HG02938 (cell line): ENCODE measurements around the gene STRADA.

ENCODE experiments used
- ATAC-seq: cut with Tn5 transposase; IDR thresholded peaks from one replicate; pipeline ENCODE4 v1.9.1; 2021; ENCODE audit warnings: mild to moderate bottlenecking, moderate library complexity; ENCODE audit not compliant: unreplicated experiment

The STRADA gene

DNA sequence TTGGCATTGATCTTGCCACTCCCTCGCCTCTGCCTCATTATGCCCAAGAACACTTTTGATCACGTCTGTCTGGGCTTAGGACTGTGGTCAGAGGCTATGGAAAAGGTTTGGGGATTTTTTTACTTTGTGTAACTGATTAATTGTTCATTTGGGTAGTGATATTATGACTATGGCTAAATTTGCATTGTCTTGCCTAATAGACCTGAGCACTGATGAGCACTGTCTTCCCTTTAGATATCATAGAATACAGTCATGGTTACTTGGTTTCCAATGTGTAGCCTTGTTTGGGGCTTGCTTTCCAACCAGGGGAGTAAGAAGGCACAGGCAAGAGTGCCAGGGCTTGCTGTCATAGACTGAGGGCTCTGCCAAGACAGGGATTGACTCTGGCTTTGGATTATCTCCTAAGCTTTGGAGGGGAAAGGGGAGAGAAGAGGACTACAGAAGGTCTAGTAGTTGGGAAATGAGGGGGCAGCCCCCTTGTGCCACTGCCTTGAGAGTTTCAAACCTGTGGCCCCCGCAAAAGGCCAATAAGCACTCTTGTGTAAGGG lies 55.4 kb downstream of the STRADA start:
- no peak for ATAC-seq

DNA sequence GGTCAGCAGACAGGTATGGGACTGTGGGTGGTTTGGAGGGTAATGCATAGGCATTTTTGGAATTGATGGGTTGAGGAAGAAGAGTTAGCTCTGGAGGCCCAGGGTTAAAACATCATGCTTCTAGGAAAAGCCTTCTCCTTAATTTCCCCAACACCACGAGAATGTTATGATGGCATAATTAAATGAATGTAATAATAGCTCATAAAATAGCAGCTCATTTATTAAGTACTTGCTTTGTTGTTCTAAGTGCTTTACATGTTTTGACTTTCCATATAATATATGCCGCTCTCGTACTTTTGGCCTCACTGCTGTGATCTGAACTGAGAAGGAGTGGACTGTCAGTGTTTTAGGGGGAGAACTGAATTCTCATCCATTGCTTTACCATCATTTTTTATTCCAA lies 56.0 kb downstream of the STRADA start:
- ATAC-seq: no peak

DNA sequence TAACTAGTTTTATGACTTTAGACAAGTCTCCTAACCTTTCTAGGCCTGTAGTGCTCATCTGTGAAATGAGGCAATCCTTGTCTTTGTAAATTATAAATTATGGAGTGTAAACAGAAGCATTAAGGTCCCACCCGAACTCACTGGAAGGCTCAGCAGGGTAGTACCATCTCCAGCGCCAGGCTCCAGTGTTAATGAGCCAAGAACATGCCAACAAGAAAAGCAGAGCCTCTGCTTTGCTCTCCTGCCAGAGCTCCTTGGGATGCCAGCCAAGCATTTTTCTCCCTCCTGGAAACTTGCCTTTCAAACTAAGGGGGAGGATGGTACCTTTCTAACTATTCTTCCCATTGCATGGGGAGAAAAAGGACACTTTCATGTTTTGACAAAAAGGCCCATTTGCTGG lies 56.6 kb downstream of the STRADA start:
- ATAC-seq: no peak

DNA sequence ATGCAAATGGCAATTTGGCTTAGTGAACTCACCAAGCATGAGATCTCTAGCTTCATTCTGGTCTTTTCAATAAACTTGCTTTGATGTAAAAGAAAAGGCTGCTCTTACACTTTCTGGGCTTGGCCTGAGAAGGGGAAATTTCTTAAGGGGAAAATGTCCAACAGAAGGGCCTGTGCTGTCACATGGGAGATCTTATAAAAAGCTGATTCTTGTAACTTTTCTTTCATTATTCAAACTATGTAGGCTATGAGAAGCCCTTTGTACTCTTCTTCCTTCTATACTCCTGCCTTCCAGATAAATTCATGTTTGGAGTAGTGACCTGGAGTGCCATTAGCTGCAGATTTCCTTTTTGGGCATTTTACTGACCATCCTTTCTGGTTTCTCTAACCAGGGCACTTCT lies 58.6 kb downstream of the STRADA start:
- no peak for ATAC-seq

DNA sequence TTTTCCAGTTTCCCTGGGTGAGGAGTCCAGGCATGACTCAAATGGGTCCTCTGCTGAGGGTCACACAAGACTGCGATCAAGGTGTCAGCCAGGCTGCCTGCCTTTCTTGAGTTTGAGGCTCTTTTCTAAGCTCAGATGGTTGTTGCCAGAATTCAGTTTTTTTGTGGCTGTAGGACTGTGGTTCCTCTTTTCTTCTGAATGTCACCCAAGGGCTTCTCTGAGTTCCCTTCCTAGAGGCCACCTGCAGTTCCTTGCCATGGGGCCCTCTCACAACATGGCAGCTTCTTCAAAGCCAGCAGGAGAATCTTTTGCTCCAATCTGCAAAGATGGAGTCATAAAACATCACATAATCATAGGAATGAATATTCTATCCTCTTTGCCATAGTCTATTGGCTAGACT lies 59.2 kb downstream of the STRADA start:
- no peak for ATAC-seq

DNA sequence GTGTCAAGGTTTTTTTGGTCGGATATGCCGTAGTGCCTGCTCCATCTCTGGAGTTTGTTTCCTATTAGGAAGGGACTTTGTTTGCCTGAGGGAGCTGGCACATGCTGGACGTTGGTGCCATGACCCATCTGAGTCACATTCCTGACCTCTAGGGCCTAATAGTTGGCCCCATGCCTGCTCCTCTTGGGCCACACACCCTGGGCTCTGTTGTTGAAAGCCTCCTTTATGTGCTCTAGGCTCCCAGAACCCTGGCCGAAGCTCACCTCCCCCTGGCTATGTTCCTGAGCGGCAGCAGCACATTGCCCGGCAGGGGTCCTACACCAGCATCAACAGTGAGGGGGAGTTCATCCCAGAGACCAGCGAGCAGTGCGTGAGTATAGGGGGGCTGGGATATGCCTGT lies 60.1 kb downstream of the STRADA start:
- ATAC-seq: no peak

DNA sequence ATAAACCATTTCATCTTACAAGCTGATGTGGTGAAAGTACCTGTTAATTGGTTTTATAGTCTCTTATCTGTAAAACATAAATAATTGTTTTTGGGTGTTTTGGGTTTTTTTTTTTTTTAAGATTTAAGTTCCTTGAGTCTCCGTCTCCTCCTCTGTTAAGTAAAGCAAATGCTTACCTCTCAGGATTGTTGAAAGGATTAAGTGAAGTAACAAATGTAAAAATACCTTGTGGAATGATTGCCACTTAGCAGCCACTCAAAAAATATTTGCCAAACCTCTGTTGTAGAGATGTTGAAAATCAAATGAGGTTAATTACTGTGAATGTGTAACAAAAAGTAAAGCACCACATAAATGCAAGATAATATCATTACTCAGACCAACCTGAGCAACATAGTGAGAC lies 60.9 kb downstream of the STRADA start:
- ATAC-seq: no peak

DNA sequence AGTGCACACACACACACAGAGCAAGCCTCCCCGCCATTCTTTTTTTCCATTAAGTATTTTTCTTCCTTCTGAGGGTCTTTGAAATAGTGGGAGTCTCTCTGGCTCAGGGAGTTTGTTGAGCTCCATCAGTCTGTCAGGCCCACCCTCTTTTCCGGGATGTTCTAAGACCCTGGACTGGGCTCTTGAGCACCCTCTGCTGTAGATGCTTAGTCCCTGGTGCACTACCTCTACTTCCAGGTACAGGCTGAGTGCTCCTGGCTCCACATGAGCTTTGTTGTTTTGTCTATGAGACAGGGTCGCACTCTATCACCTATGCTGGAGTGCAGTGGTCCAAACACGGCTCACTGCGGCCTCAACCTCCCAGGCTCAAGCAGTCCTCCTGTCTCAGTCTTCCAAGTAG lies 62.4 kb downstream of the STRADA start:
- no peak for ATAC-seq

DNA sequence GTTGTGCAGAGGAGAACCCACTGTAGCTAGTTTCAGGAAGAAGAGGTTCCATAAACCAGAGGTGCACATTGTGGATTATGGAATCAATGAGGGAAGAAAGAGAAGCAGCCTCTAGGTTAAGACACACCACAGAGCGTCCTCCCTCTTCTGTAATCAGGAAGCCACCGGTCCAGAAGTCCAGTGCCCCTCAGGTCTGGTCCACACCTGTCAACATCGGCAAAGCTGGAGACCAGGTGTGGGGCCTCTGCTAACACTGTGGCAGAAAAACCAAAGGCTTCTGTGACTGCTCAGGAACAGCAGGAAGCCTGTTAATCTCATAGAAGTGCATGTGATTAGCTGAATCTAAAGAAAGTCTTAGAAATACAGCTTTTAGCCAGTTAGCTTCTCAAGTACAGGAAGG lies 65.0 kb downstream of the STRADA start:
- no peak for ATAC-seq

DNA sequence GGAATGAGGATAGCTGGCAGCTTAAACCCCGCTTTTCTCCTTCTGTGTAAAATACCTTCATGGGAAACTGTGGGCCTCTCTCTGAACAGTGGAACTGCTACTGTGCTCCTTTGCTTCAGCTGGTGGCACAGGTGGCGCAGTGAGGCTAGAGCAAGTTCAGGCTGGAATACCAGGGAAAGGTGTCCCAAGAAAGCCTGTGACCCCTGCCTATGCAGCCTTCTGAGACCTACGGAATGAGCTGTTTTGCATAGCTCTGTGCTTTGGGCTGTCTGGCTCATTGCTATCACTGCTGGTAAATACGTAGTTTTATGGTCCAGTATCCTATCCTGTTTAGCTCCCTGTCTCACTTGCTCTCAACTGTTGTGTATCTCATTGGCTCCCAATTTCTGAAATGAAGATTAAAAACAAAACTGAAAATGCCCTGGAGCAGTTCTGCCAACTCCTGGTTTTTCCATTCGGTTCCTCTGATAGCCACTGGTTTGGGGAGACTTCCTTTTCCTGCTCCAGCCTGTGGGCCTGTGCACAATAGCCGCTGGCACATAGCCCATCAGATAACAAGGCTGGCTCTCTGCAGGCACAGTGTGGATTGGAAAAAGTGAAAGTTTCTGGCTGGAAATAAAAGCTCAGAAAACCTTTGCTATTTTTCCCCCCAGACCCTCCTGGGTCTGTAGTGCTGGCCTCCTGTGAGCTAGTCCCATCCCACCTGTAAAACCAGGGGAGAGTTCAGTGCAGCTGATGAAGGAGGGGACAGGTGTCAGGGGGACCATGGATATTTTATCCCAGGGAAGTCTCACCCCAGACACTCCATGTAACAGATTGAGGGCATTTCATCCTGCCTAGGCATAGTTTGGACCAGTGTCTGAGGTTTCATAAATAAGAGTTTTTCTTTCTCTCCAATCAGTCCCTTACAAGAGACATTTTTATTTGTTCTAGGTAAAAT lies 65.7 kb downstream of the STRADA start:
- ATAC-seq: no peak

DNA sequence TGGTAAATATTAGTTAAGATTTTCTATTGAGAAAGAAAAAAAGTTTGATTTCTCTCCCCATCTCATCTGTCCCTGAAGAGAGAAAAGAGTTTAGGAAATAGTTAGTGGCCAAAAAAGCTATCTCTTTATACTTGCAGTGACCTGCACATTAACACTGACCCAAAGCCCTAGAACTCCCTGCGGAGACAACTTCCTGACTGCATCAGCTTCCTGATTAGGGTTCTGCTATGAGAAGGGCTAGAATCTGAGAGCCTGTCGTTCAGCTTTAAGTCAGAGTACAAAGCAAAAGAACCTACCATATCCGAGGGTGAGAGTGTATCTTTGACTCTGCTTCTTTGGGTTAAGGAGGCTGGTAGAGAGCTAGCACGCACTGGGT lies 66.4 kb downstream of the STRADA start:
- ATAC-seq: no peak

DNA sequence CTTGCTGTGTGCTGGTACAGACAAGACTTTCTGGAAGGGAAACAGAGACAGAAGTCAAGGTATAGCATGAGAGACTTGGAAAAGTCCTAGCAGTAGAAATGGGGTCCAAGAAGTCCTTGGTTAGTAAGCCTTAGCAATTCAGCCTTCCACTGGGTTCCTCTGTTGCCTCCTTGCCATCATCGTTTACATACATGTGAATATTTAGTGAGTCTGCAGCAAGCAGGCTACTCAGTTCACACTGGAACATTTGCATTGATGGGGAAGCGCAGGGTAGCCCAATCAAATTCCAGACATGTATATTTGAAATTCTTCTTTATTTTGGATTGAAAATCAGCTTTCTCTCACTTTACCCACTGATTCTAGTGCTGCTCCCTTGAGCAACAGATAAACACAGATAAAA lies 68.7 kb downstream of the STRADA start:
- ATAC-seq: no peak

DNA sequence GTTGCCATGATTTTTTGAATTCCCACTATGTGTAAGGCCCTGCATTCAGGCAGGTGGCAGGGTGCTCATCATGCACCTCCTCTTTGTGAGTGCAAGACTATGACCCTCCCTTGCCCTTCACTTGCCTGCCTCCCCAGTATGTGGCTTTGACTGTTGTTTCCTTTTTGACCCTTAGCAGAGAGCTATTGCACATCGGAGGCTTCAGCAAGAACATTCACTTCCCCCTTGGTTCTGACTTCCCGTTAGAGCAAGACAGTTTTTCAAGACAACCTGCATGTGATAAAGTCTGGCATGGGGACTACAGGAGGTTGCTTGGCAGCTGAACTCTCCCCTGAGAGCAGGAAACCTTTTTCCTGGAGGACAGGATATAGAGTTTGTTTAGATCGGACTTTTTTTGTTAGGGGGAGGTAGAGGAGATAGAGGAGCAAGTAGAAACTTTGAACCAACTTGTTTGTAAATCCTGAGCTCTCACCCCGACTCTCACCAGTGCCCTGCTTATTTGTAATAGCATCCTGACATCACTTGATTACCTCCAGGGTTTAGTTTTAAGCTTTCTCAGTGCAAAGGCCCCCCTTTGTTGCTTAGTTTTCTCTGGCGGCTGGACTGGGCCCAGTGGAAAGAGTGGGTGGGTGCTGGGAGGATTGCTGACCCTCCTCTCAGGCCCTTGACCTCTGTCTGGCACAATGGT lies 75.9 kb downstream of the STRADA start:
- ATAC-seq: no peak

DNA sequence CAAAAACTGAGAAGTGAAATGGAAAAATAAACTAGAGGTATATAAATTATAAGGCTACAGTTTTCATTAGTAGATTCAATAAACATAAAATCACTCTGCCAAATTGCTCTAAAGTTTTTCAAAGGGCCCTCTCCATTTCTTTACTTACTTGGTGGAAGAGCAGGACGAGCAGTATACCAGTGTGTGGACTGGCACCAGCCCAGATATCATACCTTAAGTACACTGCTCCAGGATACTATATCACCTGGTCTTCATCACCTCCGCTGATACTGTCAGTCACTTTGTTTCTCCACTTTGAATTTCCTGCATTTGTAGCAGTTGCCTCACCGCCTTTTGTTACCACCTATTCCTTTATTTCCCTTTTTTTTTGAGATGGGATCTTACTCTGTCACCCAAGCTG lies 81.7 kb downstream of the STRADA start:
- no peak for ATAC-seq

DNA sequence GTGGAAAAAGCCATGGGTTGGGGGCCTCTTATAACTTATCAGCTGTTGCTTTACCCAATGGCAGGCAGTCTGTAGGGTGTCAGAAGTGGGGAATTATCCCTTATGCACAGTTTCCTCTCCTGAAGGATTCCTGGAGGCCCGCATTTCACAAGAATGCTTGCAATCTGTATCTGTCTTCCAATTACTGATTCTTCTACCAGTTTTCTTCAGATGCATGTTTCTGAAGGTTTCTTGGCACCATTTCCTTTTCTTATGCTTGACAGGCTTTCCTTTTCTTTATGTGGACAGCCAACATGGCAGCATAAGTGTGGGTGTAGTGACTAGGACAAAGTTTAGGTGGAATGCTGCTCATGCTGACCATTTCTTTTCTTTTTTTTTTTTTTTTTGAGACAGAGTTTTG lies 83.2 kb downstream of the STRADA start:
- no peak for ATAC-seq

DNA sequence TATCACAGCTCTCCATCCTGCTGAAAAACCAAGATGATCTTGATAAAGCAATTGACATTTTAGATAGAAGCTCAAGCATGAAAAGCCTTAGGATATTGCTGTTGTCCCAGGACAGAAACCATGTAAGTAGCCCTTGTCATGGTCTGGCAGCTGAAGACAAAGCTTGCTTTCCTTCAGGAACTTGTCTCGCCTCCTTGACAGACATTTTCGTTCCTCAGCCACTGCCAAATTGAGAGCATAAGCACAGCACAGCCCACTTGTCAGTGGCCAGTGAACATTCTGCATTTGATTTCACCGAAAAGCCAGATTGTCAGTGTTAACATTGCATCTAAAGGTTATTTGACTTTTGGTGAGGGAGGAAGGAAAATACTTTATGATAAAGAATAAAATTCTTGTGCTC lies 83.8 kb downstream of the STRADA start:
- no peak for ATAC-seq

DNA sequence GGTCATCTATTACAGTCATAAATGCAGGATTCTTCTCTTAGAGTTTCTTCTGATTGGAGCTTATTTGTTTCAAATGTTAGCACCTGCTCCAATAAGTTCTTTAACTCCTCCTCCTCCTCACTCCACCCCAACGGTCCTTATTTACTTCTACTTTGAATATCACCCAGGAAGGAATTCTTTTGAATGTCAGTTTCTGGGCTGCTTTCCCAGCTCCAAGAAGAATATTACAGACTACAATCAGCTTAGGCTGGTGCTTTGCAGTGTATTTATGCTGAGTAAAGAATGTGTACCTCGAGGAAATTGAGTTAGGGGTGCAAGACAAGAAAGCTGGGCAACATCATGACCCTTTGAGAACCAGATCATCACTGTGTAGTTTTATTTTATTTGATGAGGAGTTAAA lies 88.5 kb downstream of the STRADA start:
- no peak for ATAC-seq
